Epithelial cell of esophagus (primary cell): ENCODE results near the gene METTL26.

Experiments
- DNase-seq: peaks from one replicate; pipeline ENCODE4 v3.0.0; 2010; ENCODE audit warnings: low read depth
- H3K4me3 ChIP-seq: 2 replicates; pipeline ENCODE4 v1.5.1; 2011; ENCODE audit warnings: mild to moderate bottlenecking, low read length, control low read depth
- TF ChIP-seq, protein P1 (sequence below): IDR thresholded peaks from 2 replicates; pipeline ENCODE4 v1.5.1; 2011; ENCODE audit warnings: low read depth, mild to moderate bottlenecking, low read length, control low read depth, inconsistent platforms; ENCODE audit not compliant: insufficient read depth; ENCODE audit errors: missing control alignments

The METTL26 gene

DNA sequence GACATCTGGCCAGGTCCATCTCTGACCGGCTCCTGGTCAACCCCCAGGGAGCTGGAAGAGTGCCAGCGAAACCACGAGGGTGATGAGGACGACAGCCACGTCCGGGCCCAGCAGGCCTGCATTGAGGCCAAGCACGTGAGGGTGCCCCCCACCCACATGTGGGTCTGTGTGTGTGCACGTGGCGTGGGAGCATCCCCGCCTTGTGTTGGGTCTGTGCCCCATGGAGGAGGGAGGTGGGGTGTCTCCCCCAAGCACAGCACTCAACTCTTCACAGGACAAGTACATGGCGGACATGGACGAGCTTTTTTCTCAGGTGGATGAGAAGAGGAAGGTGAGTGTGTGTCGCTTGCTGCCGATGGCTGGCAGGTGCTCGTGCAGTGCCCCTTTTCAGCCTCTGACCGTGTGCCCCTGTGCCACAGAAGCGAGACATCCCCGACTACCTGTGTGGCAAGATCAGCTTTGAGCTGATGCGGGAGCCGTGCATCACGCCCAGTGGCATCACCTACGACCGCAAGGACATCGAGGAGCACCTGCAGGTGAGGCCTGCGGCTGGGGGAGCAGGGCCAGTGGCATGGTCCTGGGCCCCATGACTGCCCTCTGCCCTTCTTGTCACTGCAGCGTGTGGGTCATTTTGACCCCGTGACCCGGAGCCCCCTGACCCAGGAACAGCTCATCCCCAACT, 45.8 kb upstream of the METTL26 start:
- H3K4me3 ChIP-seq = peak overlapping the region; percentile 84
- TF ChIP-seq, protein P1, sequence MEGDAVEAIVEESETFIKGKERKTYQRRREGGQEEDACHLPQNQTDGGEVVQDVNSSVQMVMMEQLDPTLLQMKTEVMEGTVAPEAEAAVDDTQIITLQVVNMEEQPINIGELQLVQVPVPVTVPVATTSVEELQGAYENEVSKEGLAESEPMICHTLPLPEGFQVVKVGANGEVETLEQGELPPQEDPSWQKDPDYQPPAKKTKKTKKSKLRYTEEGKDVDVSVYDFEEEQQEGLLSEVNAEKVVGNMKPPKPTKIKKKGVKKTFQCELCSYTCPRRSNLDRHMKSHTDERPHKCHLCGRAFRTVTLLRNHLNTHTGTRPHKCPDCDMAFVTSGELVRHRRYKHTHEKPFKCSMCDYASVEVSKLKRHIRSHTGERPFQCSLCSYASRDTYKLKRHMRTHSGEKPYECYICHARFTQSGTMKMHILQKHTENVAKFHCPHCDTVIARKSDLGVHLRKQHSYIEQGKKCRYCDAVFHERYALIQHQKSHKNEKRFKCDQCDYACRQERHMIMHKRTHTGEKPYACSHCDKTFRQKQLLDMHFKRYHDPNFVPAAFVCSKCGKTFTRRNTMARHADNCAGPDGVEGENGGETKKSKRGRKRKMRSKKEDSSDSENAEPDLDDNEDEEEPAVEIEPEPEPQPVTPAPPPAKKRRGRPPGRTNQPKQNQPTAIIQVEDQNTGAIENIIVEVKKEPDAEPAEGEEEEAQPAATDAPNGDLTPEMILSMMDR = no peak
- no peak for DNase-seq

DNA sequence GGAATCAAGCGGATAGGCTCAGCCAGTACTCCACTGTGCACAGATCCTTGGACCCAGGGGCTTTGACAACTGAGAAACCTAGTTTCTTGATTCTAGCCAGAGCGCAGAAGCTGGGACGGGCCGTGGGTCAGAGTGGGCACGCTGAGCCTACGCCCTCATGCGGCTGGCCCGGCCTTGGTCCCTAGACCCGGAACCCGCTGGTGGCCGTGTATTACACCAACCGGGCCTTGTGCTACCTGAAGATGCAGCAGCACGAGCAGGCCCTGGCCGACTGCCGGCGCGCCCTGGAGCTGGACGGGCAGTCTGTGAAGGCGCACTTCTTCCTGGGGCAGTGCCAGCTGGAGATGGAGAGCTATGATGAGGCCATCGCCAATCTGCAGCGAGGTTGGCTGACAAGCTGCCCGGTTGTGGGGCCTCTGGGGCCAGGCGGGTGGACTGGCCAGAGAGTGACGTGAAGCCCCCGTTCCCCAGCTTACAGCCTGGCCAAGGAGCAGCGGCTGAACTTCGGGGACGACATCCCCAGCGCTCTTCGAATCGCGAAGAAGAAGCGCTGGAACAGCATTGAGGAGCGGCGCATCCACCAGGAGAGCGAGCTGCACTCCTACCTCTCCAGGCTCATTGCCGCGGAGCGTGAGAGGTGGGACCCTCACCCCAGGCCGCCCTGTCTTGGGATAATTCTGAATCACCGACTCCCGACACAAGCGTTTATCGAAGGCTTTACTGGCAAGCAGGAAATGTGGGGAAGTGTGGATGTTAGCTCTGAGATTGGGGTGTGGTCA, 45.1 kb upstream of the METTL26 start:
- DNase-seq = peak; percentile 56
- H3K4me3 ChIP-seq = peak overlapping the region; percentile 84
- TF ChIP-seq, protein P1 = peak; percentile 3

DNA sequence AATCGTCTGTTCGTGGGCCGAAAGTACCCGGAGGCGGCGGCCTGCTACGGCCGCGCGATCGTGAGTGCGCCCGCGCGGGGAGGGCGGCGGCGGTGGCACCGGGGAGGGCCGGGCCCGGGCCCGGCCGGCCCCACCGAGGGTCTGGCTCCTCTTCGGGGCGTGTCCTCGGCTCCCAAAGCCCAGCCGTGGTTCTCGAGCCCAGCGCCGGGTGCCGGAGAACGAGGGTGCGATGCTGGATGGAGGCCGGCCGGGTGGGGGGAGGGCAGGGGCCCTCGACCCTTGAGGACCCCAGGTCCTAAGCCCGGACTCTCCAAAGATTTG, 44.5 kb upstream of the METTL26 start:
- TF ChIP-seq, protein P1 = no peak
- DNase-seq = no peak
- peak overlapping the region; percentile 84 for H3K4me3 ChIP-seq

DNA sequence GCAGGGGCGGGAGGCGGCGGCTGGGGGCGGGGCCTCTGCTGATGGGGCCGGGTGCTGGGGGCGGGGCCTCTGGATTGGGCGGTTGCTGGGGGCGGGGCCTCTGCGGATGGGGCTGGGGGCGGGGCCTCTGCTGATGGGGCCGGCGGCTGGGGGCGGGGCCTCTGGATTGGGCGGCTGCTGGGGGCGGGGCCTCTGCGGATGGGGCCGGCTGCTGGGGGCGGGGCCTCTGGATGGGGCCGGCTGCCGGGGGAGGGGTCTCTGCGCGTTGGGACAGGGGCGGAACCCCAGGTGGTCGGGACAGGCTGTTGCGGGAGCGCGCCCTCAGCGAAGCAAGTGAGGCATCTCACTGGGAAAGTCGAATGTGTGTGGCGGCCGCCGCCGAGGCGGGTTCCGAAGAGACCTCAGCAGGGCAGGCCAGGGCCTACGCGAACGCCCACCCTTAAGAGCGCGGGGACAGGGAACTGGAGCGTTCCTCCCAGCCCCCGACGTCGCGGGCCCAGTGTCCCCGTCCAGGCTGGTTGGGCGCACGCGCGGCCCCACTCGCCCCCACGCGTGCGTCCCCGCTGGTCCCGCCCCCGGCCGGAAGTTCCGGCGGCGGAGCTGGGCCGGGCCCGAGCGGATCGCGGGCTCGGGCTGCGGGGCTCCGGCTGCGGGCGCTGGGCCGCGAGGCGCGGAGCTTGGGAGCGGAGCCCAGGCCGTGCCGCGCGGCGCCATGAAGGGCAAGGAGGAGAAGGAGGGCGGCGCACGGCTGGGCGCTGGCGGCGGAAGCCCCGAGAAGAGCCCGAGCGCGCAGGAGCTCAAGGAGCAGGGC, 43.9 kb upstream of the METTL26 start, which contains the start of gene STUB1:
Gene STUB1, plus strand, starts transcription at position 597 of the 811 bp plus-strand sequence. Its CDS starts 116 bp downstream, at position 713.
- TF ChIP-seq, protein P1 = no peak
- peak within 1 kb of the TSS; percentile 84 for H3K4me3 ChIP-seq
- peak; percentile 89 for DNase-seq

DNA sequence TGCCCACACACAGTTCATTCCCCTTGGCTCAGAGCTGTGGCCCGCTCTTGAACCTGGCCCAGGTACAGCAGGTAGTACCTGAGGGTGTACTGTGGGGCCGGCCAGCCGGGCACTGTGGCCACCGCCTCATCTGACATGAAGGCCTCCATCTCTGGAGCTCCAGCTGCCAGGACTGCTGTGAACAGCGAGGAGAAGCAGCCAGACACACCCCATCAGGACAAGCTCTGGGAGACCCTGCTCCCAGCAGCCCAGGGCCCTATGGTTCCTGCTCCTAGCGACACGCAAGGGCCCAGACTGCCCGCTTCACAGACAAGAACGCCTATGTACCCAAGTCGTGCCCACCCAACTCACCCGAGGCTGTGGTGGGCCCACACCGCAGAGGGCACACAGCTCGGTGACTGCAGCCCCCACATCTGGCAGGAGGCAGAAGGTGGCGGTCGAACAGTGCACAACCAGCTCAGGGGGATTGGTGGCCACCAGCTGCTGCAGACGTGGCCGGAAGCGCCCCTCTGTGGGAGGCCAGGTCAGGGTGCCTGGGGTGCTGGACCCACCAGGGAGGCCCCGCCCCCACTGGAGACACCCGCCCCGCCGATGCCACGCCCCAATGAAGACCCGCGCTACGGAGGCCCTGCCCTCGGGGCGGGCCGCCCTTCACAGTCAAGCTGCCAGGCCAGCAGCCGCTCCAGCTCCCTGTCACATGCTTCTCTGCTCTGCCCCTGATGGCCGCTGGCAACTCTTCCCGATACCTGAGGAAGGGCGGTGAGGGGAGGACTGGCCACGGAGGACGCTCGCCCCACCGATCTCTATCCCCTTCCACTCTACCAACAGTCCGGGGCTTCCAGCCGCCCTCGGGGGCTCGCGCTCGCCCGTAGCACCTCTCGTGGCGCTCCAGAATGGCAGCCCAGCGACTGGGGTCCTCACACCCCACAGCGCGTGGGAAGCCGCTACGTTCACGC, 43.0 kb upstream of the METTL26 start:
- peak overlapping the region; percentile 45 for H3K4me3 ChIP-seq
- TF ChIP-seq, protein P1 = no peak
- peak; percentile 44 for DNase-seq

DNA sequence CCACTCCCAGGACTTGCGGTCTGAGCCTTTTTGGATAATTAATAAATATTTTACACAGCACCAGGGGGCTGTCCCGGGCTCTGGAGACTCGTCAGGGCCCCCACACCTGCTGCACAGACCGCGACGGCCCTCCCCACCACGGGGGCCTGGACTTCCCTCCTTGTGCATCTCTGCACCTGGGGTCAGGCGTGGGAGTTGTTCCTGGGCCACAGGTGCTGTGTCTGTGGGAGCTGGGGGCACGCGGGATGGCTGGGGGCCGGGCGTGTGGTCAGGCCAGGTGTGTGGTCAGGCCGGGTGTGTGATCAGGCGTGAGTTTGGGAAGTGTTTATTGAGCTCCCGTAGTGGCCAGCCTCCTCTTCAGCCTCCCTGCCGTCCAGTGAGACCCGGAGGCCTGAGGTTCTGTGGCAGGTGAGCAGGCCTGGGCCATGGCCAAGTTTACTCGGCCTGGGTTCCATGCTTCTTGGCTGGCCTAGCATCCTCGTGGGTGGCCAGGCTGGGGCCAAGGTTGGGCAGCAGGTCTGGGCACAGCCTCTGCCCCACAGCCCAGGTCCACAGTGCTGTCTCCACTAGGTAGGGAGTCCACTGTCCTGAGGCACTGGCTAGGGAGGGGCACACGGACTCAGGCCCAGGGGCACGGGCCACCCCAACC, 42.2 kb upstream of the METTL26 start:
- no peak for DNase-seq
- TF ChIP-seq, protein P1 = no peak
- H3K4me3 ChIP-seq = no peak overlapping the region
